Hepatocyte (in vitro differentiated cells): Measurements from ENCODE around the gene MBD5.

Experiments used
- CTCF ChIP-seq: fragments of 200-600 bp; sonication (generic); IDR thresholded peaks from 2 replicates; pipeline ENCODE4 v1.5.1; 2016; ENCODE audit warnings: antibody characterized with exemption, mild to moderate bottlenecking; ENCODE audit not compliant: poor library complexity
- EZH2phosphoT487 ChIP-seq: fragments of 200-600 bp; sonication (generic); IDR thresholded peaks from one replicate; pipeline ENCODE4 v1.6.1; 2018; ENCODE audit warnings: antibody characterized with exemption, mild to moderate bottlenecking, low read depth, moderate library complexity; ENCODE audit not compliant: unreplicated experiment, severe bottlenecking

GRCh38 chr2:148493822-148494563 is 473.1 kb downstream of the MBD5 start:
- TF ChIP-seq CTCF (no peak), EZH2phosphoT487 (no peak)
